Liver (tissue), 9 donors: ENCODE measurements around the gene EVC2. TPM values are rescaled to one million over a fixed set of nuclear protein-coding genes. Genes with fewer than 3 reads are reported as not detected.

Experiments
- DNase-seq: peaks from one replicate; pipeline ENCODE4 v3.0.0-alpha.2; 2017; ENCODE audit warnings: low spot score
- H3K27ac ChIP-seq, 2 donors: one replicate each; pipeline ENCODE4 v1.7.0; 2013; ENCODE audit warnings: inconsistent platforms in 2 of 2, low read length in 2 of 2, control low read depth in 1 of 2, low read depth in 1 of 2, mild to moderate bottlenecking in 1 of 2
- H3K27me3 ChIP-seq, 4 donors: one replicate each; pipeline versions ENCODE4 v1.6.1 to v1.7.0; 2013; ENCODE audit warnings: low read length in 3 of 4, inconsistent platforms in 1 of 4, mild to moderate bottlenecking in 1 of 4, moderate library complexity in 1 of 4; ENCODE audit not compliant: control insufficient read depth in 4 of 4, insufficient read depth in 4 of 4
- H3K36me3 ChIP-seq, 4 donors: one replicate each; pipeline versions ENCODE4 v1.6.1 to v1.7.0; 2013; ENCODE audit warnings: low read length in 3 of 4, mild to moderate bottlenecking in 3 of 4, low read depth in 1 of 4, moderate library complexity in 1 of 4; ENCODE audit not compliant: control insufficient read depth in 4 of 4, insufficient read depth in 3 of 4
- H3K4me1 ChIP-seq, 4 donors: one replicate each; pipeline versions ENCODE4 v1.6.1 to v1.7.0; 2013; ENCODE audit warnings: low read length in 3 of 4, mild to moderate bottlenecking in 3 of 4, moderate library complexity in 1 of 4; ENCODE audit not compliant: control insufficient read depth in 4 of 4, insufficient read depth in 4 of 4
- H3K4me3 ChIP-seq, 3 donors: one replicate each; pipeline versions ENCODE4 v1.6.1 to v1.7.0; 2013; ENCODE audit warnings: low read length in 3 of 3, control low read depth in 1 of 3, low read depth in 1 of 3, mild to moderate bottlenecking in 1 of 3
- H3K9ac ChIP-seq, 2 donors: one replicate each; pipeline ENCODE4 v1.7.0; 2013; ENCODE audit warnings: low read length in 2 of 2, mild to moderate bottlenecking in 2 of 2, moderate library complexity in 2 of 2, control low read depth in 1 of 2, low read depth in 1 of 2
- H3K9me3 ChIP-seq, 4 donors: one replicate each; pipeline versions ENCODE4 v1.6.1 to v1.7.0; 2013; ENCODE audit warnings: low read length in 3 of 4; ENCODE audit not compliant: control insufficient read depth in 4 of 4
- ATF3 ChIP-seq: IDR thresholded peaks from 2 replicates; pipeline ENCODE4 v1.6.1; 2016; ENCODE audit warnings: antibody characterized with exemption
- CTCF ChIP-seq: fragments of 150-350 bp; IDR thresholded peaks from 2 replicates; pipeline ENCODE4 v1.5.1; 2017; ENCODE audit warnings: improper control_type of control experiment, low read depth, low read length; ENCODE audit not compliant: missing input control
- EGR1 ChIP-seq, 2 donors: IDR thresholded peaks; 2 replicates each; pipeline ENCODE4 v1.6.1; 2016 to 2018; ENCODE audit warnings: antibody characterized with exemption in 2 of 2, low read depth in 2 of 2
- FOXA1 ChIP-seq: IDR thresholded peaks from 2 replicates; pipeline ENCODE4 v1.6.1; 2016; ENCODE audit warnings: antibody characterized with exemption
- FOXA2 ChIP-seq: IDR thresholded peaks from 2 replicates; pipeline ENCODE4 v1.6.1; 2016; ENCODE audit warnings: antibody characterized with exemption
- GABPA ChIP-seq, 2 donors: IDR thresholded peaks in 1 of 2; conservative IDR thresholded peaks in 1 of 2; 2 replicates each; pipeline ENCODE4 v1.6.1; 2016; ENCODE audit warnings: antibody characterized with exemption in 2 of 2, mild to moderate bottlenecking in 1 of 2, moderate library complexity in 1 of 2
- HNF4A ChIP-seq, 2 donors: conservative IDR thresholded peaks; 2 replicates each; pipeline ENCODE4 v1.6.1; 2016; ENCODE audit warnings: antibody characterized with exemption in 2 of 2, mild to moderate bottlenecking in 2 of 2
- HNF4G ChIP-seq: IDR thresholded peaks from 2 replicates; pipeline ENCODE4 v1.6.1; 2016; ENCODE audit warnings: antibody characterized with exemption
- JUND ChIP-seq, 2 donors: IDR thresholded peaks; 2 replicates each; pipeline ENCODE4 v1.6.1; 2016; ENCODE audit warnings: antibody characterized with exemption in 2 of 2
- MAX ChIP-seq: IDR thresholded peaks from 2 replicates; pipeline ENCODE4 v1.6.1; 2016; ENCODE audit warnings: antibody characterized with exemption
- NR2F2 ChIP-seq: IDR thresholded peaks from 2 replicates; pipeline ENCODE4 v1.6.1; 2016; ENCODE audit warnings: antibody characterized with exemption
- RAD21 ChIP-seq, 2 donors: IDR thresholded peaks; 2 replicates each; pipeline ENCODE4 v1.6.1; 2016; ENCODE audit warnings: antibody characterized with exemption in 2 of 2, mild to moderate bottlenecking in 2 of 2
- RXRA ChIP-seq, 2 donors: IDR thresholded peaks; 2 replicates each; pipeline ENCODE4 v1.6.1; 2017 to 2018; ENCODE audit warnings: antibody characterized with exemption in 2 of 2, mild to moderate bottlenecking in 1 of 2
- SP1 ChIP-seq: IDR thresholded peaks from 2 replicates; pipeline ENCODE4 v1.6.1; 2018; ENCODE audit warnings: antibody characterized with exemption, mild to moderate bottlenecking
- TAF1 ChIP-seq: conservative IDR thresholded peaks from 2 replicates; pipeline ENCODE4 v1.6.1; 2016; ENCODE audit warnings: antibody characterized with exemption, mild to moderate bottlenecking
- YY1 ChIP-seq: IDR thresholded peaks from 2 replicates; pipeline ENCODE4 v1.6.1; 2016; ENCODE audit warnings: antibody characterized with exemption, mild to moderate bottlenecking
- WGBS: extraction: QIAGEN DNeasy Blood & Tissue Kit; methylation state at CpG from one replicate; pipeline ENCODE4 v1.1.7; 2013; 5-methylcytosine and 5-hydroxymethylcytosine counted together
- polyA plus RNA-seq, 2 donors: library from polyadenylated mRNA; stranded (reverse) in 1 of 2; unstranded in 1 of 2; fragments of 200-250 nt in 1 of 2; fragments of >200 nt in 1 of 2; fragmentation: Nextera tagmentation in 1 of 2; extraction: Ambion mirVana in 1 of 2; gene quantifications; one replicate each; pipeline versions ENCODE4 v1.2.1 to v1.2.3, GENCODE V29; 2013 to 2015
- total RNA-seq, 2 donors: library from RNA; depleted of rRNA; stranded (reverse); fragments of >200 nt; gene quantifications; one replicate each; pipeline ENCODE4 v1.2.3, GENCODE V29; 2014
- TF ChIP-seq, protein P1 (sequence below): IDR thresholded peaks from 2 replicates; pipeline ENCODE4 v1.6.1; 2016; ENCODE audit warnings: antibody characterized with exemption, mild to moderate bottlenecking
- TF ChIP-seq, protein P2 (sequence below): IDR thresholded peaks from 2 replicates; pipeline ENCODE4 v1.6.1; 2016; ENCODE audit warnings: antibody characterized with exemption
- donor health status: healthy.
- donor health status: healthy.
- donor health status: healthy.
- donor health status: healthy.
- donor health status: healthy.

Gene EVC2
- total and polyA plus RNA-seq, 4 donors, result 0.26 to 1.3 (median 0.57) TPM

DNA sequence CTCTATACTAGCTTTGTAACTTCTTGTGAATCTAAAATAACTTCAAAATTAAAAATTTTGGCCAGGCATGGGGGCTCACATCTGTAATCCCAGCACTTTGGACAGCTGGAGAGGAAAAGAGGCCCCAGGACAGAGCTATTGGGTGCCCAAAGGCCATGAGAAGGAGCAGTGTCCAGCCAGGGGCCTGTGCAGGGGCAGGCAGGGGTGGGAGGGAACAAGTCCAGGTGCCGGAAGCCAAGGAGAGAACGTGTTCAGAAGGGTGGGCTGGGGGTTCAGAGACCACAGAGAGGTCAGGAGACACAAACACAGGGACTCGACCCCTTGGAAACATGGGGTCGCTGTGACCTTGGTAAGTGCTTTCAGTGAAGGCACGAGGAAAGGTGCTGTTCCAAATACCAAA, 138.9 kb downstream of the EVC2 start:
- DNase-seq, result no peak
- H3K4me1 ChIP-seq, result no peaks in the 10 kb centered on the region
- H3K9ac ChIP-seq, result no peak overlapping the region
- H3K9me3 ChIP-seq, result no peaks in the 10 kb centered on the region
- no peak overlapping the region for H3K27ac ChIP-seq
- no peaks in the 10 kb centered on the region for H3K36me3 ChIP-seq
- TF ChIP-seq FOXA2 (no peak), CTCF (no peak), HNF4A (conservative IDR thresholded peaks at IDR 0.05) (no peak), TAF1 (no peak), SP1 (no peak), ATF3 (no peak), GABPA (IDR thresholded peaks at IDR 0.05 in 1 of 2, conservative IDR thresholded peaks at IDR 0.05 in 1 of 2) (no peak), YY1 (no peak), JUND (IDR thresholded peaks at IDR 0.05) (no peak), HNF4G (no peak), EGR1 (IDR thresholded peaks at IDR 0.05; ENCODE audit: low read depth in 2 of 2) (no peak), RAD21 (IDR thresholded peaks at IDR 0.05) (no peak), NR2F2 (no peak), RXRA (IDR thresholded peaks at IDR 0.05) (no peak), FOXA1 (no peak), MAX (no peak)
- TF ChIP-seq, protein P1, sequence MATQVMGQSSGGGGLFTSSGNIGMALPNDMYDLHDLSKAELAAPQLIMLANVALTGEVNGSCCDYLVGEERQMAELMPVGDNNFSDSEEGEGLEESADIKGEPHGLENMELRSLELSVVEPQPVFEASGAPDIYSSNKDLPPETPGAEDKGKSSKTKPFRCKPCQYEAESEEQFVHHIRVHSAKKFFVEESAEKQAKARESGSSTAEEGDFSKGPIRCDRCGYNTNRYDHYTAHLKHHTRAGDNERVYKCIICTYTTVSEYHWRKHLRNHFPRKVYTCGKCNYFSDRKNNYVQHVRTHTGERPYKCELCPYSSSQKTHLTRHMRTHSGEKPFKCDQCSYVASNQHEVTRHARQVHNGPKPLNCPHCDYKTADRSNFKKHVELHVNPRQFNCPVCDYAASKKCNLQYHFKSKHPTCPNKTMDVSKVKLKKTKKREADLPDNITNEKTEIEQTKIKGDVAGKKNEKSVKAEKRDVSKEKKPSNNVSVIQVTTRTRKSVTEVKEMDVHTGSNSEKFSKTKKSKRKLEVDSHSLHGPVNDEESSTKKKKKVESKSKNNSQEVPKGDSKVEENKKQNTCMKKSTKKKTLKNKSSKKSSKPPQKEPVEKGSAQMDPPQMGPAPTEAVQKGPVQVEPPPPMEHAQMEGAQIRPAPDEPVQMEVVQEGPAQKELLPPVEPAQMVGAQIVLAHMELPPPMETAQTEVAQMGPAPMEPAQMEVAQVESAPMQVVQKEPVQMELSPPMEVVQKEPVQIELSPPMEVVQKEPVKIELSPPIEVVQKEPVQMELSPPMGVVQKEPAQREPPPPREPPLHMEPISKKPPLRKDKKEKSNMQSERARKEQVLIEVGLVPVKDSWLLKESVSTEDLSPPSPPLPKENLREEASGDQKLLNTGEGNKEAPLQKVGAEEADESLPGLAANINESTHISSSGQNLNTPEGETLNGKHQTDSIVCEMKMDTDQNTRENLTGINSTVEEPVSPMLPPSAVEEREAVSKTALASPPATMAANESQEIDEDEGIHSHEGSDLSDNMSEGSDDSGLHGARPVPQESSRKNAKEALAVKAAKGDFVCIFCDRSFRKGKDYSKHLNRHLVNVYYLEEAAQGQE, result no peak
- TF ChIP-seq, protein P2, sequence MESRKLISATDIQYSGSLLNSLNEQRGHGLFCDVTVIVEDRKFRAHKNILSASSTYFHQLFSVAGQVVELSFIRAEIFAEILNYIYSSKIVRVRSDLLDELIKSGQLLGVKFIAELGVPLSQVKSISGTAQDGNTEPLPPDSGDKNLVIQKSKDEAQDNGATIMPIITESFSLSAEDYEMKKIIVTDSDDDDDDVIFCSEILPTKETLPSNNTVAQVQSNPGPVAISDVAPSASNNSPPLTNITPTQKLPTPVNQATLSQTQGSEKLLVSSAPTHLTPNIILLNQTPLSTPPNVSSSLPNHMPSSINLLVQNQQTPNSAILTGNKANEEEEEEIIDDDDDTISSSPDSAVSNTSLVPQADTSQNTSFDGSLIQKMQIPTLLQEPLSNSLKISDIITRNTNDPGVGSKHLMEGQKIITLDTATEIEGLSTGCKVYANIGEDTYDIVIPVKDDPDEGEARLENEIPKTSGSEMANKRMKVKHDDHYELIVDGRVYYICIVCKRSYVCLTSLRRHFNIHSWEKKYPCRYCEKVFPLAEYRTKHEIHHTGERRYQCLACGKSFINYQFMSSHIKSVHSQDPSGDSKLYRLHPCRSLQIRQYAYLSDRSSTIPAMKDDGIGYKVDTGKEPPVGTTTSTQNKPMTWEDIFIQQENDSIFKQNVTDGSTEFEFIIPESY, result no peak
- 89% methylated on average over 5 of the region's 5 CpGs for WGBS
- no peak overlapping the region for H3K4me3 ChIP-seq
- H3K27me3 ChIP-seq, result no peaks in the 10 kb centered on the region
